C4-2B (cell line): ENCODE results near the gene CNTNAP5.

Experiments used
- ZFX ChIP-seq: fragments of 450-650 bp; IDR thresholded peaks from 2 replicates; pipeline ENCODE4 v1.6.1; 2017
- TF ChIP-seq, protein P1 (sequence below): fragments of 450-650 bp; conservative IDR thresholded peaks from 2 replicates; pipeline ENCODE4 v1.5.1; 2017; ENCODE audit warnings: mild to moderate bottlenecking

GRCh38 chr2:124953921-124954320, 928.8 kb downstream of the CNTNAP5 start:
- TF ChIP-seq, protein P1, sequence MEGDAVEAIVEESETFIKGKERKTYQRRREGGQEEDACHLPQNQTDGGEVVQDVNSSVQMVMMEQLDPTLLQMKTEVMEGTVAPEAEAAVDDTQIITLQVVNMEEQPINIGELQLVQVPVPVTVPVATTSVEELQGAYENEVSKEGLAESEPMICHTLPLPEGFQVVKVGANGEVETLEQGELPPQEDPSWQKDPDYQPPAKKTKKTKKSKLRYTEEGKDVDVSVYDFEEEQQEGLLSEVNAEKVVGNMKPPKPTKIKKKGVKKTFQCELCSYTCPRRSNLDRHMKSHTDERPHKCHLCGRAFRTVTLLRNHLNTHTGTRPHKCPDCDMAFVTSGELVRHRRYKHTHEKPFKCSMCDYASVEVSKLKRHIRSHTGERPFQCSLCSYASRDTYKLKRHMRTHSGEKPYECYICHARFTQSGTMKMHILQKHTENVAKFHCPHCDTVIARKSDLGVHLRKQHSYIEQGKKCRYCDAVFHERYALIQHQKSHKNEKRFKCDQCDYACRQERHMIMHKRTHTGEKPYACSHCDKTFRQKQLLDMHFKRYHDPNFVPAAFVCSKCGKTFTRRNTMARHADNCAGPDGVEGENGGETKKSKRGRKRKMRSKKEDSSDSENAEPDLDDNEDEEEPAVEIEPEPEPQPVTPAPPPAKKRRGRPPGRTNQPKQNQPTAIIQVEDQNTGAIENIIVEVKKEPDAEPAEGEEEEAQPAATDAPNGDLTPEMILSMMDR = no peak
- no peak for TF ChIP-seq ZFX
